Prostate gland (tissue), 2 donors: ENCODE measurements around the gene CCER1. TPM values are rescaled to one million over a fixed set of nuclear protein-coding genes. Genes with fewer than 3 reads are reported as not detected.

ENCODE experiments used
- DNase-seq: peaks from one replicate; pipeline ENCODE4 v3.0.0-alpha.2; 2019; ENCODE audit warnings: low spot score
- H3K27ac ChIP-seq, 2 donors: fragments of 200-600 bp; sonication (generic); 2 replicates each; pipeline ENCODE4 v1.5.1; 2017 to 2019
- H3K27me3 ChIP-seq: fragments of 200-600 bp; sonication (generic); replicated peaks from 2 replicates; pipeline ENCODE4 v1.5.1; 2019; ENCODE audit not compliant: insufficient read depth
- H3K36me3 ChIP-seq, 2 donors: fragments of 200-600 bp; sonication (generic); 1 replicate in 1 of 2; 2 replicates in 1 of 2; pipeline versions ENCODE4 v1.5.1 to v1.8.1; 2017 to 2019
- H3K4me1 ChIP-seq: fragments of 200-600 bp; sonication (generic); replicated peaks from 2 replicates; pipeline ENCODE4 v1.5.1; 2019
- H3K4me3 ChIP-seq, 2 donors: fragments of 200-600 bp; sonication (generic); 2 replicates each; pipeline ENCODE4 v1.5.1; 2017 to 2019
- H3K9me3 ChIP-seq: fragments of 200-600 bp; sonication (generic); 2 replicates; pipeline ENCODE4 v1.5.1; 2017
- POLR2A ChIP-seq: fragments of 450-650 bp; IDR thresholded peaks from one replicate; pipeline ENCODE4 v1.6.1; 2016; ENCODE audit warnings: antibody characterized with exemption, mild to moderate bottlenecking
- POLR2AphosphoS5 ChIP-seq: sonication (generic); formaldehyde crosslinking; IDR thresholded peaks from one replicate; pipeline ENCODE4 v1.6.1; 2017; ENCODE audit warnings: antibody characterized with exemption
- WGBS: methylation state at CpG from one replicate; pipeline ENCODE4 v1.1.5; 2018; 5-methylcytosine and 5-hydroxymethylcytosine counted together
- intact Hi-C: fragments of 100-400 bp; cut with DNase I; formaldehyde crosslinking; loops from one replicate; pipeline ENCODE4 v1.14.2; 2022
- total RNA-seq, 2 donors: library from RNA; depleted of rRNA; stranded (reverse); fragments of >200 nt; gene quantifications; one replicate each; pipeline ENCODE4 v1.1.0, GENCODE V29; 2016
- TF ChIP-seq, protein P1 (sequence below), 4 experiments: fragments of 200-600 bp in 2 of 4; fragments of 450-650 bp in 2 of 4; sonication (generic) in 2 of 4; IDR thresholded peaks; 1 replicate in 3 of 4; 2 replicates in 1 of 4; pipeline ENCODE4 v1.5.1; 2016 to 2019; ENCODE audit warnings: antibody characterized with exemption in 4 of 4, mild to moderate bottlenecking in 2 of 4, moderate library complexity in 2 of 4

Gene CCER1
- total RNA-seq, 2 donors from 2014 or later = 3.0 TPM; not detected in 1

- intact Hi-C loops = no loop called here
- no peak for DNase-seq
- Histone ChIP-seq H3K4me1 (no peaks in the 10 kb centered on the region), H3K36me3 (no peaks in the 10 kb centered on the region), H3K4me3 (no peak overlapping the region), H3K27me3 (no peaks in the 10 kb centered on the region), H3K9me3 (no peaks in the 10 kb centered on the region), H3K27ac (no peak overlapping the region)
- 60% methylated on average over 2 of the region's 2 CpGs for WGBS
- no peak for TF ChIP-seq POLR2AphosphoS5
- TF ChIP-seq, protein P1, sequence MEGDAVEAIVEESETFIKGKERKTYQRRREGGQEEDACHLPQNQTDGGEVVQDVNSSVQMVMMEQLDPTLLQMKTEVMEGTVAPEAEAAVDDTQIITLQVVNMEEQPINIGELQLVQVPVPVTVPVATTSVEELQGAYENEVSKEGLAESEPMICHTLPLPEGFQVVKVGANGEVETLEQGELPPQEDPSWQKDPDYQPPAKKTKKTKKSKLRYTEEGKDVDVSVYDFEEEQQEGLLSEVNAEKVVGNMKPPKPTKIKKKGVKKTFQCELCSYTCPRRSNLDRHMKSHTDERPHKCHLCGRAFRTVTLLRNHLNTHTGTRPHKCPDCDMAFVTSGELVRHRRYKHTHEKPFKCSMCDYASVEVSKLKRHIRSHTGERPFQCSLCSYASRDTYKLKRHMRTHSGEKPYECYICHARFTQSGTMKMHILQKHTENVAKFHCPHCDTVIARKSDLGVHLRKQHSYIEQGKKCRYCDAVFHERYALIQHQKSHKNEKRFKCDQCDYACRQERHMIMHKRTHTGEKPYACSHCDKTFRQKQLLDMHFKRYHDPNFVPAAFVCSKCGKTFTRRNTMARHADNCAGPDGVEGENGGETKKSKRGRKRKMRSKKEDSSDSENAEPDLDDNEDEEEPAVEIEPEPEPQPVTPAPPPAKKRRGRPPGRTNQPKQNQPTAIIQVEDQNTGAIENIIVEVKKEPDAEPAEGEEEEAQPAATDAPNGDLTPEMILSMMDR (IDR thresholded peaks at IDR 0.05) = no peak
- TF ChIP-seq POLR2A = no peak
These were observed 17.3 kb downstream of the CCER1 start for GRCh38 chr12:90937651-90938050.

DNA sequence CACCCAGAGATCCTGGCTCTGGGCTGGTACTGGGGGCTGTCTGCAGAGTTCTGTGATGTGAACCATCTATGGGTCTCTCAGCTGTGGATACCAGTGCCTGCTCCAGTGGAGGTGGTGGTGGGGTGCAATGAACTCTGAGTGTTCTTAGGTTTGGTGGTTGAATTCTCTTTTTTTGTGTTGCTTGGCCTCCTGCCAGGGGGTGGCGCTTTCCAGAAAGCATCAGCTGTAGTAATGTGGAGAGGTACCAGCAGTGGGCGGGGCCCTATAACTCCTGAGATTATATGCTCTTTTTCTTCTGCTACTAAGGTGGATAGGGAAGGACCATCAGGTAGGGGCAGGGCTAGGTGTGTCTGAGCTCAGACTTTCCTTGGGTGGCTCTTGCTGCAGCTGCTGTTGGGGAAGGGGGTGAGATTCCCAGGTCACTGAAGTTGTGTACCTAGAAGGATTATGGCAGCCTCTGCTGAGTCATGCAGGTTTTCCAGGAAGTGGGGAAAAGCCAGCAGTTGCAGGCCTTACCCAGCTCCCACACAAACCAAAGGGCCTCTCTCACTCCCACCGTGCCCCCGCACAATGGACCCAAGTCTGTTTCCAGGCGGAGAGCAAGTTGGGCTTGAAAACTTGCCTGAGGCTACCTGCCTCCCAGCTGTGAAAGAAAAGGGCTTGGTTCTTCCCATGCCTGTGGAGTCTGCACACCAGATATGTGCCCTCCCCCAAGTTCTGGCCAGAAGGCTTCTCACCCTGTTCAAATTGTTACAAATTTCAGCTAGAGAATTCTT is 18.6 kb downstream of the CCER1 start:
- no peak for DNase-seq
- Histone ChIP-seq H3K27me3 (no peaks in the 10 kb centered on the region), H3K4me1 (no peaks in the 10 kb centered on the region), H3K27ac (no peak overlapping the region), H3K9me3 (no peaks in the 10 kb centered on the region), H3K4me3 (no peak overlapping the region), H3K36me3 (no peaks in the 10 kb centered on the region)
- intact Hi-C loops = no loop called here
- WGBS = 91% methylated on average over 5 of the region's 5 CpGs
- TF ChIP-seq, protein P1 (IDR thresholded peaks at IDR 0.05) = no peak
- TF ChIP-seq POLR2AphosphoS5 (no peak), POLR2A (no peak)

GRCh38 chr12:90925562-90925961 is 29.4 kb downstream of the CCER1 start:
- Histone ChIP-seq H3K27ac (no peak overlapping the region), H3K4me3 (no peak overlapping the region), H3K9me3 (no peaks in the 10 kb centered on the region), H3K4me1 (no peaks in the 10 kb centered on the region), H3K27me3 (no peaks in the 10 kb centered on the region), H3K36me3 (no peaks in the 10 kb centered on the region)
- WGBS = 70% methylated on average over 5 of the region's 5 CpGs
- no peak for DNase-seq
- TF ChIP-seq POLR2A = no peak
- TF ChIP-seq, protein P1 (IDR thresholded peaks at IDR 0.05) = no peak
- no peak for TF ChIP-seq POLR2AphosphoS5
- intact Hi-C loops = no loop called here

DNA sequence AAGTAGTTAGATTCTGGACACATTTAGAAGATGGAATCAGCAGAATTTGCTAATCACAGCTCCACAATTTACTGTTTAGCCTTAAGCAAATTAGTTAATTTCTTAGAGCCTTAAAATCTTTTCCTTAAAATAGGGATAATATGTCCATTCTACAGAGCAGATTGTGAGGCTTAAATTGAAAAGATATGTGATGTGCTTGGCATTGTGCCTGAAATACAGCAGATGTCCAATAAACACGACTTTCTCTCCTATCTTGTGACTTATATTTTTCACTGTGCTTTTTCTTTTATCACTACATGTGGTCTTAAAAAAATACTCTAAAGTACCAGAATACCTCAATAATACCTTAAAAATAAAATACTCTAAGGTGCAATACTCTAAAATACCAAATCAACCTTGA is 30.6 kb downstream of the CCER1 start:
- WGBS = 41% methylated on average over 1 of the region's 1 CpG
- intact Hi-C loops = no loop called here

DNA sequence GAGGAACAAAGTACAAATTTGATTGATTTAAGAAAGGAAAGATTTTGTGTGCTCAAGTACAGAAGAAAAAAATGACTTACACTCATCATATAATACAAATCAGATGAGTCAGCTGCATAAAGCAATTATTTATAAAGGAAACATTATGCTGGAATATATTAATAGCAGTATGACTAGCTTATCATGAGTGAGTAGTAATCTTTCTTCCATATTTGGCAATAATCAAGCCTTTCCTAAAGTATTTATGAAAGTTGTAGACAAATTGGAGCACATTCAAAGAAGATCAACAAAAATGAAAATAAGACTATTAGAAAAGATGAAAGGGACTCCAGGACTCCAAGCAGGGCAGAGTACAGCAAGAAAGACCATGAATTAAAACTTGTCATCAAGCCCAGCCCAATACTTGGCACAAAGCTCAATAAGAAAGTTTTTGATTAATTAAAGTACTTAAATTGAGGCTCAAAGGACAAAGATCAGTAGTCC is 32.8 kb downstream of the CCER1 start:
- Histone ChIP-seq H3K36me3 (no peaks in the 10 kb centered on the region), H3K9me3 (no peaks in the 10 kb centered on the region), H3K27ac (no peak overlapping the region), H3K4me3 (no peak overlapping the region), H3K4me1 (no peaks in the 10 kb centered on the region), H3K27me3 (no peaks in the 10 kb centered on the region)
- no peak for DNase-seq
- intact Hi-C loops = no loop called here
- TF ChIP-seq, protein P1 (IDR thresholded peaks at IDR 0.05) = no peak
- TF ChIP-seq POLR2A = no peak

More for the DNA sequence above, 30.6 kb downstream of the CCER1 start:
- Histone ChIP-seq H3K27me3 (no peaks in the 10 kb centered on the region), H3K36me3 (no peaks in the 10 kb centered on the region), H3K4me3 (no peak overlapping the region), H3K27ac (no peak overlapping the region), H3K9me3 (no peaks in the 10 kb centered on the region), H3K4me1 (no peaks in the 10 kb centered on the region)
- TF ChIP-seq POLR2AphosphoS5 = no peak
- no peak for DNase-seq
